ENCODE data around the gene PTPRG.

DNA sequence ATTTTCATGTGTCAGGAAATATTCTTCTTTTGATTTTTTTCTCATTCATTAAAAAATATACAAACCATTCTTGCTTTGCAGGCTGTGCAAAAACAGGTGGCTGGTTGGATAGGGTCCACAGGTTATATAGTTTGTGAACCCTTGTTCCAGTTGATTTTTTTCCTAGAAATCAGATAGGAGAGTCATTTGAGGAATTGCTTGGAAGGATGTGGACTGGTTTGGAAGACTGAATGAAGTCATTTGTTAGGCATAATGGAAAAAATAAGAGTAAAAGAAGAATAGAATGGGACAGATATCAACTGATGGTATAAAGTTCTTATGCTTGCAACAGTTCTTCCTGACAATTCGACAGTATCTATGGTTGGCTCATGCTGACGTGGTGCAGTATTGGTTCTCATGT is 189.4 kb downstream of the PTPRG start:
- TF ChIP-seq, protein P1, sequence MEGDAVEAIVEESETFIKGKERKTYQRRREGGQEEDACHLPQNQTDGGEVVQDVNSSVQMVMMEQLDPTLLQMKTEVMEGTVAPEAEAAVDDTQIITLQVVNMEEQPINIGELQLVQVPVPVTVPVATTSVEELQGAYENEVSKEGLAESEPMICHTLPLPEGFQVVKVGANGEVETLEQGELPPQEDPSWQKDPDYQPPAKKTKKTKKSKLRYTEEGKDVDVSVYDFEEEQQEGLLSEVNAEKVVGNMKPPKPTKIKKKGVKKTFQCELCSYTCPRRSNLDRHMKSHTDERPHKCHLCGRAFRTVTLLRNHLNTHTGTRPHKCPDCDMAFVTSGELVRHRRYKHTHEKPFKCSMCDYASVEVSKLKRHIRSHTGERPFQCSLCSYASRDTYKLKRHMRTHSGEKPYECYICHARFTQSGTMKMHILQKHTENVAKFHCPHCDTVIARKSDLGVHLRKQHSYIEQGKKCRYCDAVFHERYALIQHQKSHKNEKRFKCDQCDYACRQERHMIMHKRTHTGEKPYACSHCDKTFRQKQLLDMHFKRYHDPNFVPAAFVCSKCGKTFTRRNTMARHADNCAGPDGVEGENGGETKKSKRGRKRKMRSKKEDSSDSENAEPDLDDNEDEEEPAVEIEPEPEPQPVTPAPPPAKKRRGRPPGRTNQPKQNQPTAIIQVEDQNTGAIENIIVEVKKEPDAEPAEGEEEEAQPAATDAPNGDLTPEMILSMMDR (IDR thresholded peaks at IDR 0.05 in 4 of 5, conservative IDR thresholded peaks at IDR 0.05 in 1 of 5) = no peak
- no peak for TF ChIP-seq POLR2A (IDR thresholded peaks at IDR 0.05)
